CMK (cell line): ENCODE measurements around the gene MACROH2A2.

Experiments
- DNase-seq: peaks from one replicate; pipeline ENCODE4 v3.0.0-alpha.2; 2010; ENCODE audit warnings: low read depth

Gene MACROH2A2

GRCh38 chr10:70160798-70161197 is 108.2 kb downstream of the MACROH2A2 start:
- DNase-seq = no peak
